WTC11 (cell line): ENCODE results near the gene UTY. TPM values are rescaled to one million over a fixed set of nuclear protein-coding genes. Genes with fewer than 3 reads are reported as not detected.
A peak's percentile ranks its signal among the peaks of the same experiment; 100 is the strongest.

ENCODE experiments used
- ATAC-seq: fragments of 200-7000 bp; cut with Tn5 transposase; 2 replicates; pipeline ENCODE4 v1.10.0; 2021; ENCODE audit warnings: mild to moderate bottlenecking, moderate library complexity
- CTCF ChIA-PET: fragments of 300-600 bp; sonication (Branson Sonifier 250); formaldehyde crosslinking; loops from one replicate; lab custom pipeline; 2021; ENCODE audit warnings: antibody characterized with exemption; lab: Charles Lee
- POLR2A ChIA-PET: fragments of 350-600 bp; sonication (Branson Sonifier 250); formaldehyde crosslinking; loops from one replicate; lab custom pipeline; 2021; ENCODE audit warnings: antibody characterized with exemption; lab: Charles Lee
- DNase-seq: peaks from one replicate; pipeline ENCODE4 v3.0.0; 2021; ENCODE audit warnings: low spot score
- H3K27ac Mint-ChIP-seq: 2 replicates; pipeline ENCODE4 v1.8.0; 2021; ENCODE audit warnings: mixed read lengths
- H3K27me3 Mint-ChIP-seq: 2 replicates; pipeline ENCODE4 v1.8.0; 2021; ENCODE audit warnings: low read depth, mild to moderate bottlenecking, moderate library complexity, mixed read lengths
- H3K36me3 Mint-ChIP-seq: 2 replicates; pipeline ENCODE4 v1.8.0; 2021; ENCODE audit warnings: mixed read lengths
- H3K4me1 Mint-ChIP-seq: 2 replicates; pipeline ENCODE4 v1.8.0; 2022; ENCODE audit warnings: mixed read lengths
- H3K4me3 Mint-ChIP-seq: 2 replicates; pipeline ENCODE4 v1.8.0; 2021; ENCODE audit warnings: mild to moderate bottlenecking, moderate library complexity, mixed read lengths
- H3K9me3 Mint-ChIP-seq: 2 replicates; pipeline ENCODE4 v1.8.0; 2021; ENCODE audit warnings: mixed read lengths
- AR ChIP-seq: fragments of 250-450 bp; sonication (Bioruptor Pico); IDR thresholded peaks from 2 replicates; pipeline ENCODE4 v1.9.0; 2021; ENCODE audit warnings: mild to moderate bottlenecking
- ATF6 ChIP-seq: sonication (generic); formaldehyde crosslinking; IDR thresholded peaks from 2 replicates; pipeline ENCODE4 v1.8.1; 2023; ENCODE audit warnings: mild to moderate bottlenecking, missing genetic modification reagents
- FOXJ3 ChIP-seq: sonication (generic); formaldehyde crosslinking; IDR thresholded peaks from 2 replicates; pipeline ENCODE4 v1.9.0; 2021; ENCODE audit warnings: missing genetic modification reagents, mild to moderate bottlenecking, borderline replicate concordance
- JUN ChIP-seq: sonication (generic); formaldehyde crosslinking; IDR thresholded peaks from 2 replicates; pipeline ENCODE4 v1.8.0; 2023; ENCODE audit warnings: mild to moderate bottlenecking, missing genetic modification reagents
- MXD4 ChIP-seq: fragments of 250-450 bp; sonication (Bioruptor Pico); IDR thresholded peaks from 2 replicates; pipeline ENCODE4 v1.8.0; 2021; ENCODE audit warnings: mild to moderate bottlenecking, moderate library complexity, borderline replicate concordance
- NFATC4 ChIP-seq: fragments of 250-450 bp; sonication (Bioruptor Pico); IDR thresholded peaks from 2 replicates; pipeline ENCODE4 v1.9.0; 2021; ENCODE audit warnings: mild to moderate bottlenecking
- TCF7 ChIP-seq: sonication (generic); formaldehyde crosslinking; IDR thresholded peaks from 2 replicates; pipeline ENCODE4 v1.8.0; 2022; ENCODE audit warnings: mild to moderate bottlenecking, low read depth, missing genetic modification reagents, moderate library complexity
- TP53 ChIP-seq: sonication (generic); formaldehyde crosslinking; IDR thresholded peaks from 2 replicates; pipeline ENCODE4 v1.8.1; 2023; ENCODE audit warnings: mild to moderate bottlenecking, missing genetic modification reagents
- ZNF263 ChIP-seq: sonication (generic); formaldehyde crosslinking; IDR thresholded peaks from 2 replicates; pipeline ENCODE4 v1.8.1; 2022; ENCODE audit warnings: low read depth, mild to moderate bottlenecking, moderate library complexity, missing genetic modification reagents
- ZNF396 ChIP-seq: fragments of 250-450 bp; sonication (Bioruptor Pico); IDR thresholded peaks from 2 replicates; pipeline ENCODE4 v1.8.0; 2021; ENCODE audit warnings: mild to moderate bottlenecking, moderate library complexity, borderline replicate concordance
- ZNF423 ChIP-seq: fragments of 250-450 bp; sonication (Bioruptor Pico); IDR thresholded peaks from 2 replicates; pipeline ENCODE4 v2.1.2; 2022; ENCODE audit warnings: mild to moderate bottlenecking, moderate library complexity
- ZNF512 ChIP-seq: sonication (generic); formaldehyde crosslinking; IDR thresholded peaks from 2 replicates; pipeline ENCODE4 v1.8.1; 2022; ENCODE audit warnings: missing genetic modification reagents, borderline replicate concordance
- ZNF671 ChIP-seq: fragments of 250-450 bp; sonication (Bioruptor Pico); IDR thresholded peaks from 2 replicates; pipeline ENCODE4 v1.8.0; 2021; ENCODE audit warnings: mild to moderate bottlenecking
- ZSCAN18 ChIP-seq: fragments of 250-450 bp; sonication (Bioruptor Pico); IDR thresholded peaks from 2 replicates; pipeline ENCODE4 v2.1.2; 2022; ENCODE audit warnings: mild to moderate bottlenecking, moderate library complexity
- total RNA-seq: library from RNA; stranded (reverse); gene quantifications from 3 replicates; pipeline ENCODE4 v1.2.3, GENCODE V29; 2021
- TF ChIP-seq, protein P1 (sequence below): fragments of 250-450 bp; sonication (Bioruptor Pico); IDR thresholded peaks from 2 replicates; pipeline ENCODE4 v1.8.0; 2021; ENCODE audit warnings: mild to moderate bottlenecking
- TF ChIP-seq, protein P2 (sequence below): sonication (generic); formaldehyde crosslinking; conservative IDR thresholded peaks from 2 replicates; pipeline ENCODE4 v1.8.1; 2022; ENCODE audit warnings: mild to moderate bottlenecking, missing genetic modification reagents
- TF ChIP-seq, protein P3 (sequence below): sonication (generic); formaldehyde crosslinking; IDR thresholded peaks from 2 replicates; pipeline ENCODE4 v1.8.0; 2022; ENCODE audit warnings: mild to moderate bottlenecking, missing genetic modification reagents
- TF ChIP-seq, protein P4 (sequence below): sonication (generic); formaldehyde crosslinking; IDR thresholded peaks from 2 replicates; pipeline ENCODE4 v1.8.1; 2023; ENCODE audit warnings: mild to moderate bottlenecking, moderate library complexity, missing genetic modification reagents

The UTY gene
- total RNA-seq, 1 experiment from 2014 or later, result 23.3 TPM

GRCh38 chrY:13296176-13296890 lies 183.5 kb downstream of the UTY start:
- ChIA-PET POLR2A (no interaction called here), CTCF (no interaction called here)
- ATAC-seq (peak; percentile 94), DNase-seq (no peak)
- Mint-ChIP-seq H3K4me1 (peaks cover 36% of the 10 kb centered on the region), H3K9me3 (no peaks in the 10 kb centered on the region; the same call in 1 of the 2 replicates), H3K4me3 (no peak overlapping the region; the same call in 1 of the 2 replicates), H3K36me3 (peaks cover 35% of the 10 kb centered on the region), H3K27ac (peak overlapping the region; percentile 98), H3K27me3 (no peaks in the 10 kb centered on the region)
- TF ChIP-seq, protein P1, sequence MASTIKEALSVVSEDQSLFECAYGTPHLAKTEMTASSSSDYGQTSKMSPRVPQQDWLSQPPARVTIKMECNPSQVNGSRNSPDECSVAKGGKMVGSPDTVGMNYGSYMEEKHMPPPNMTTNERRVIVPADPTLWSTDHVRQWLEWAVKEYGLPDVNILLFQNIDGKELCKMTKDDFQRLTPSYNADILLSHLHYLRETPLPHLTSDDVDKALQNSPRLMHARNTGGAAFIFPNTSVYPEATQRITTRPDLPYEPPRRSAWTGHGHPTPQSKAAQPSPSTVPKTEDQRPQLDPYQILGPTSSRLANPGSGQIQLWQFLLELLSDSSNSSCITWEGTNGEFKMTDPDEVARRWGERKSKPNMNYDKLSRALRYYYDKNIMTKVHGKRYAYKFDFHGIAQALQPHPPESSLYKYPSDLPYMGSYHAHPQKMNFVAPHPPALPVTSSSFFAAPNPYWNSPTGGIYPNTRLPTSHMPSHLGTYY (CRISPR knock-in tag), result no peak
- TF ChIP-seq FOXJ3 (CRISPR knock-in tag), result no peak
- TF ChIP-seq ZNF671 (CRISPR knock-in tag), result no peak
- TF ChIP-seq MXD4 (CRISPR knock-in tag), result no peak
- TF ChIP-seq JUN, result no peak
- no peak for TF ChIP-seq AR
- no peak for TF ChIP-seq ATF6 (CRISPR knock-in tag)
- no peak for TF ChIP-seq ZNF263 (CRISPR knock-in tag)
- TF ChIP-seq TCF7 (CRISPR knock-in tag), result no peak

GRCh38 chrY:13295026-13295425 lies 184.8 kb downstream of the UTY start:
- H3K9me3 Mint-ChIP-seq, result peaks cover 6% of the 10 kb centered on the region
- peak overlapping the region; percentile 98 for H3K27ac Mint-ChIP-seq
- ChIA-PET CTCF (no interaction called here), POLR2A (no interaction called here)
- peaks cover 36% of the 10 kb centered on the region for H3K4me1 Mint-ChIP-seq
- H3K4me3 Mint-ChIP-seq, result no peak overlapping the region
- DNase-seq (no peak), ATAC-seq (no peak)
- peaks cover 47% of the 10 kb centered on the region for H3K36me3 Mint-ChIP-seq
- no peaks in the 10 kb centered on the region for H3K27me3 Mint-ChIP-seq
- no peak for TF ChIP-seq ZNF423 (CRISPR knock-in tag)
- TF ChIP-seq NFATC4 (CRISPR knock-in tag), result no peak
- TF ChIP-seq, protein P2, sequence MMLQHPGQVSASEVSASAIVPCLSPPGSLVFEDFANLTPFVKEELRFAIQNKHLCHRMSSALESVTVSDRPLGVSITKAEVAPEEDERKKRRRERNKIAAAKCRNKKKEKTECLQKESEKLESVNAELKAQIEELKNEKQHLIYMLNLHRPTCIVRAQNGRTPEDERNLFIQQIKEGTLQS, result no peak
- TF ChIP-seq, protein P3, sequence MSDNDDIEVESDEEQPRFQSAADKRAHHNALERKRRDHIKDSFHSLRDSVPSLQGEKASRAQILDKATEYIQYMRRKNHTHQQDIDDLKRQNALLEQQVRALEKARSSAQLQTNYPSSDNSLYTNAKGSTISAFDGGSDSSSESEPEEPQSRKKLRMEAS (CRISPR knock-in tag), result no peak
- TF ChIP-seq TP53 (CRISPR knock-in tag), result no peak
- no peak for TF ChIP-seq ZNF396 (CRISPR knock-in tag)
- TF ChIP-seq ZSCAN18, result no peak
- no peak for TF ChIP-seq ZNF512 (CRISPR knock-in tag)
- TF ChIP-seq, protein P4, sequence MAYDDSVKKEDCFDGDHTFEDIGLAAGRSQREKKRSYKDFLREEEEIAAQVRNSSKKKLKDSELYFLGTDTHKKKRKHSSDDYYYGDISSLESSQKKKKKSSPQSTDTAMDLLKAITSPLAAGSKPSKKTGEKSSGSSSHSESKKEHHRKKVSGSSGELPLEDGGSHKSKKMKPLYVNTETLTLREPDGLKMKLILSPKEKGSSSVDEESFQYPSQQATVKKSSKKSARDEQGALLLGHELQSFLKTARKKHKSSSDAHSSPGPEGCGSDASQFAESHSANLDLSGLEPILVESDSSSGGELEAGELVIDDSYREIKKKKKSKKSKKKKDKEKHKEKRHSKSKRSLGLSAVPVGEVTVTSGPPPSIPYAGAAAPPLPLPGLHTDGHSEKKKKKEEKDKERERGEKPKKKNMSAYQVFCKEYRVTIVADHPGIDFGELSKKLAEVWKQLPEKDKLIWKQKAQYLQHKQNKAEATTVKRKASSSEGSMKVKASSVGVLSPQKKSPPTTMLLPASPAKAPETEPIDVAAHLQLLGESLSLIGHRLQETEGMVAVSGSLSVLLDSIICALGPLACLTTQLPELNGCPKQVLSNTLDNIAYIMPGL, result no peak
